B cell (primary cell): ENCODE data around the gene DESI2.

ENCODE experiments used
- EZH2 ChIP-seq: IDR thresholded peaks from 2 replicates; pipeline ENCODE4 v1.6.1; 2012; ENCODE audit warnings: borderline replicate concordance, low read depth, mild to moderate bottlenecking, moderate library complexity, low read length; ENCODE audit not compliant: insufficient read depth, poor library complexity, severe bottlenecking
- TF ChIP-seq, protein P1 (sequence below): fragments of 200-600 bp; IDR thresholded peaks from one replicate; pipeline ENCODE4 v1.8.0; 2022; ENCODE audit warnings: antibody characterized with exemption, mild to moderate bottlenecking

GRCh38 chr1:244626709-244627108 lies 26.2 kb upstream of the DESI2 start:
- TF ChIP-seq, protein P1, sequence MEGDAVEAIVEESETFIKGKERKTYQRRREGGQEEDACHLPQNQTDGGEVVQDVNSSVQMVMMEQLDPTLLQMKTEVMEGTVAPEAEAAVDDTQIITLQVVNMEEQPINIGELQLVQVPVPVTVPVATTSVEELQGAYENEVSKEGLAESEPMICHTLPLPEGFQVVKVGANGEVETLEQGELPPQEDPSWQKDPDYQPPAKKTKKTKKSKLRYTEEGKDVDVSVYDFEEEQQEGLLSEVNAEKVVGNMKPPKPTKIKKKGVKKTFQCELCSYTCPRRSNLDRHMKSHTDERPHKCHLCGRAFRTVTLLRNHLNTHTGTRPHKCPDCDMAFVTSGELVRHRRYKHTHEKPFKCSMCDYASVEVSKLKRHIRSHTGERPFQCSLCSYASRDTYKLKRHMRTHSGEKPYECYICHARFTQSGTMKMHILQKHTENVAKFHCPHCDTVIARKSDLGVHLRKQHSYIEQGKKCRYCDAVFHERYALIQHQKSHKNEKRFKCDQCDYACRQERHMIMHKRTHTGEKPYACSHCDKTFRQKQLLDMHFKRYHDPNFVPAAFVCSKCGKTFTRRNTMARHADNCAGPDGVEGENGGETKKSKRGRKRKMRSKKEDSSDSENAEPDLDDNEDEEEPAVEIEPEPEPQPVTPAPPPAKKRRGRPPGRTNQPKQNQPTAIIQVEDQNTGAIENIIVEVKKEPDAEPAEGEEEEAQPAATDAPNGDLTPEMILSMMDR: no peak
- no peak for TF ChIP-seq EZH2
